Gastroesophageal sphincter (tissue), 3 donors: ENCODE data around the gene FYB1.

Source experiments
- CTCF ChIP-seq, 4 experiments: fragments of 200-600 bp in 2 of 4; fragments of 450-650 bp in 2 of 4; sonication (generic) in 1 of 4; IDR thresholded peaks; one replicate each; pipeline ENCODE4 v1.5.1; 2017 to 2019; ENCODE audit warnings: antibody characterized with exemption in 4 of 4, mild to moderate bottlenecking in 2 of 4, moderate library complexity in 2 of 4
- POLR2AphosphoS5 ChIP-seq: sonication (generic); formaldehyde crosslinking; IDR thresholded peaks from one replicate; pipeline ENCODE4 v1.6.1; 2017; ENCODE audit warnings: antibody characterized with exemption

DNA sequence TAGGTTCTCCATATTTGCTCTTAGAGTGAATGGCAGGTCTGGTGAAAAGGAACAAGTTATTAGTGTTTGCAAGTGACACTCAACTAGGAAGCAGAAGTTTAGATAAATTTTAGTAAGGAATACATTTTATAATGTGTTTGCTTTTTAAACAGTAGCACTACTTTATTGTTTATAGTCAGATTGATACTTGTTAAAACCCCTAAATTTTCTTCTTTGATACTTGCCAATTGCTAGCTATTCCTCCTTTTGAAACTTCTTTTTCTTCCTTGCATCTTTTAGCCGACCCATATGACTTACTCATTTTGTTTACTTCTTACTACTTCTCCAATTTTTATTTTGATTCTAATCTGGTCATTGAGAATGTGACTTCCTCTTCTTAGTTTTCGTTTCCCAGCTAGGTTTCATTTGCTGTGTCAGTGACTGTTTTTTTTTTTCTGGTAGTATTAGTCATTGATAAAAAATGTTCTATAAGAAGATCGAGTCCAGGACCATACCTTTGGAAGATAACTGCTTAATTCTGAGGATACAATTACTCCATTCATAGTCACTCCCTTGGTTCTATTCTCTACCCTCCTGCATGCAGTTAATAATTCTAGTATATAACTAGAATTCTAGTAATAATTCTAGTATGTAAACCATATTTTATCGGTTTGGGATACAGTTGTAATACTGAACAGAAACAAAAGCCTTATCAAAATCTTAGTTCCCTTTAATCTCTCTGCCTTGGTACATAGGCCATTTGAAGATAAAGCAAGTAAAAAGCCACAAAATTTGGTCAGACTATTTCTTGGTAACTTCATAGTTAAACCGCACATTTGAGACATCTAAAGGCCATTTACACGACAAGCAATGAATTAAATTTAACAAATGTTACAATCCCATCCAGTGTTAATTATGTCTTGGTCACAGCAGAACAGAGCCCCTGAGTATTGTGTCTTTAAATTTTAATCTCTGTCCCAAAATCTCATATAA lies 142.3 kb downstream of the FYB1 start:
- TF ChIP-seq CTCF (IDR thresholded peaks at IDR 0.05): no peak
- no peak for TF ChIP-seq POLR2AphosphoS5
